TTC549 (cell line): Measurements from ENCODE around the gene KRT37.

Experiments used
- FAIRE-seq: peaks from 2 replicates; lab custom pipeline; 2012; peaks lifted over from hg19 to GRCh38; lab: Jason Lieb, UNC

KRT37 gene

GRCh38 chr17:41424111-41424635 lies at the start of gene KRT37:
TSS of gene KRT37 (minus strand) at chr17:41424585. CDS start at chr17:41424523, 62 bp downstream.
- FAIRE-seq: no peak

GRCh38 chr17:41468346-41468745 lies 44.0 kb upstream of the KRT37 start:
- FAIRE-seq: no peak

- no peak for FAIRE-seq
Measured at GRCh38 chr17:41467561-41467960, 43.2 kb upstream of the KRT37 start.

GRCh38 chr17:41466988-41467387 lies 42.6 kb upstream of the KRT37 start, which contains the start of gene KRT32:
TSS of gene KRT32 (minus strand) at chr17:41467386. CDS start at chr17:41467325, 61 bp downstream.
- no peak for FAIRE-seq

GRCh38 chr17:41464682-41465081 lies 40.3 kb upstream of the KRT37 start:
- FAIRE-seq: no peak

- no peak for FAIRE-seq
Measured at GRCh38 chr17:41464173-41464572, 39.8 kb upstream of the KRT37 start.

GRCh38 chr17:41463746-41464145 lies 39.4 kb upstream of the KRT37 start:
- no peak for FAIRE-seq

GRCh38 chr17:41462705-41463104 lies 38.3 kb upstream of the KRT37 start:
- FAIRE-seq: no peak

GRCh38 chr17:41457676-41458075 lies 33.3 kb upstream of the KRT37 start:
- FAIRE-seq: no peak

- no peak for FAIRE-seq
Measured at GRCh38 chr17:41456204-41456603, 31.8 kb upstream of the KRT37 start.

GRCh38 chr17:41455236-41455635 lies 30.9 kb upstream of the KRT37 start:
- no peak for FAIRE-seq

GRCh38 chr17:41453066-41453465 lies 28.7 kb upstream of the KRT37 start:
- FAIRE-seq: no peak

- FAIRE-seq: no peak
Measured at GRCh38 chr17:41452281-41452680, 27.9 kb upstream of the KRT37 start.

- no peak for FAIRE-seq
Measured at GRCh38 chr17:41451154-41451728, 26.9 kb upstream of the KRT37 start.

GRCh38 chr17:41449008-41449407 lies 24.6 kb upstream of the KRT37 start:
- no peak for FAIRE-seq

- FAIRE-seq: no peak
Measured at GRCh38 chr17:41448506-41448905, 24.1 kb upstream of the KRT37 start.

- no peak for FAIRE-seq
Measured at GRCh38 chr17:41446806-41447205, 22.4 kb upstream of the KRT37 start.

- FAIRE-seq: no peak
Measured at GRCh38 chr17:41444640-41445039, 20.3 kb upstream of the KRT37 start.

- no peak for FAIRE-seq
Measured at GRCh38 chr17:41444186-41444585, 19.8 kb upstream of the KRT37 start.

- FAIRE-seq: no peak
Measured at GRCh38 chr17:41442739-41443138, 18.4 kb upstream of the KRT37 start.

- no peak for FAIRE-seq
Measured at GRCh38 chr17:41440531-41441033, 16.2 kb upstream of the KRT37 start, which contains the start of gene KRT38. TSS of gene KRT38 (minus strand) at chr17:41440983. CDS start at chr17:41440921, 62 bp downstream.

GRCh38 chr17:41439375-41439774 lies 15.0 kb upstream of the KRT37 start:
- no peak for FAIRE-seq

GRCh38 chr17:41437769-41438168 lies 13.4 kb upstream of the KRT37 start:
- FAIRE-seq: no peak

- FAIRE-seq: no peak
Measured at GRCh38 chr17:41437254-41437653, 12.9 kb upstream of the KRT37 start.
